OCI-LY3 (cell line): ENCODE results near the gene RBBP8NL.

Experiments
- H2AFZ ChIP-seq: fragments of 200-600, 300-600 bp; shearing (Covaris generic); 2 replicates; pipeline ENCODE4 v1.6.0; 2014; ENCODE audit warnings: antibody characterized with exemption, low read depth, low read length
- H3K27ac ChIP-seq: fragments of 200-600, 300-600 bp; sonication (generic); 2 replicates; pipeline ENCODE4 v1.5.1; 2014; ENCODE audit warnings: mild to moderate bottlenecking, low read length, moderate library complexity, mixed read lengths
- H3K27me3 ChIP-seq: fragments of 200-600, 300-600 bp; sonication (generic); 2 replicates; pipeline ENCODE4 v1.6.1; 2014; ENCODE audit warnings: low read depth, low read length, mixed read lengths
- H3K36me3 ChIP-seq: fragments of 200-600, 300-600 bp; sonication (generic); replicated peaks from 2 replicates; pipeline ENCODE3; 2014; ENCODE audit warnings: low read depth, low read length, mixed read lengths
- H3K4me1 ChIP-seq: fragments of 300-600, 200-600 bp; sonication (generic); 2 replicates; pipeline ENCODE4 v1.6.1; 2014; ENCODE audit warnings: low read length, mixed read lengths
- H3K4me2 ChIP-seq: fragments of 200-600, 300-600 bp; sonication (generic); 2 replicates; pipeline ENCODE4 v1.6.1; 2014; ENCODE audit warnings: low read length, mixed read lengths
- H3K4me3 ChIP-seq: fragments of 300-600, 200-600 bp; sonication (generic); 2 replicates; pipeline ENCODE4 v1.5.1; 2014; ENCODE audit warnings: antibody characterized with exemption, mild to moderate bottlenecking, low read length, moderate library complexity
- H3K79me2 ChIP-seq: fragments of 300-600, 200-600 bp; shearing (Covaris generic); 2 replicates; pipeline ENCODE4 v1.6.1; 2014; ENCODE audit warnings: mild to moderate bottlenecking, low read length, mixed read lengths
- H3K9ac ChIP-seq: fragments of 300-600, 200-600 bp; shearing (Covaris generic); 2 replicates; pipeline ENCODE4 v1.6.0; 2014; ENCODE audit warnings: mild to moderate bottlenecking, low read length, moderate library complexity
- H3K9me3 ChIP-seq: fragments of 200-600, 300-600 bp; shearing (Covaris generic); 2 replicates; pipeline ENCODE4 v1.6.1; 2014; ENCODE audit warnings: low read length, mixed read lengths; ENCODE audit not compliant: insufficient read depth
- H4K20me1 ChIP-seq: fragments of 200-600, 300-600 bp; sonication (generic); 2 replicates; pipeline ENCODE4 v1.6.1; 2016; ENCODE audit warnings: low read length, mixed read lengths; ENCODE audit not compliant: insufficient read depth
- CTCF ChIP-seq: fragments of 200-600, 300-600 bp; sonication (generic); IDR thresholded peaks from 2 replicates; pipeline ENCODE4 v1.5.1; 2014; ENCODE audit warnings: antibody characterized with exemption, low read length, low read depth
- EZH2phosphoT487 ChIP-seq: fragments of 200-600 bp; shearing (Covaris generic); IDR thresholded peaks from 2 replicates; pipeline ENCODE4 v1.6.1; 2018; ENCODE audit warnings: antibody characterized with exemption, mixed run types, low read depth

RBBP8NL gene

GRCh38 chr20:62437496-62437895 lies 10.2 kb upstream of the RBBP8NL start:
- no peaks in the 10 kb centered on the region for H4K20me1 ChIP-seq
- H3K9me3 ChIP-seq = no peaks in the 10 kb centered on the region
- no peaks in the 10 kb centered on the region for H3K36me3 ChIP-seq
- H3K4me2 ChIP-seq = no peak overlapping the region
- H3K4me3 ChIP-seq = no peak overlapping the region
- no peaks in the 10 kb centered on the region for H3K79me2 ChIP-seq
- no peak overlapping the region for H3K9ac ChIP-seq
- TF ChIP-seq EZH2phosphoT487 (no peak), CTCF (no peak)
- H3K27me3 ChIP-seq = peaks cover 40% of the 10 kb centered on the region
- H2AFZ ChIP-seq = no peak overlapping the region
- H3K27ac ChIP-seq = no peak overlapping the region
- H3K4me1 ChIP-seq = no peaks in the 10 kb centered on the region; the same call in 1 of the 2 replicates

- Histone ChIP-seq H3K9me3 (no peaks in the 10 kb centered on the region), H2AFZ (no peak overlapping the region), H3K4me3 (no peak overlapping the region), H3K27me3 (peaks cover 39% of the 10 kb centered on the region), H3K4me2 (no peak overlapping the region), H4K20me1 (no peaks in the 10 kb centered on the region), H3K79me2 (no peaks in the 10 kb centered on the region), H3K27ac (no peak overlapping the region), H3K36me3 (no peaks in the 10 kb centered on the region), H3K9ac (no peak overlapping the region), H3K4me1 (no peaks in the 10 kb centered on the region; the same call in 1 of the 2 replicates)
- TF ChIP-seq EZH2phosphoT487 = no peak
- no peak for TF ChIP-seq CTCF
These were observed 9.4 kb upstream of the RBBP8NL start for GRCh38 chr20:62436692-62437091.

GRCh38 chr20:62433658-62434497 lies 6.5 kb upstream of the RBBP8NL start:
- Histone ChIP-seq H4K20me1 (no peaks in the 10 kb centered on the region), H3K4me1 (no peaks in the 10 kb centered on the region), H3K27me3 (peaks cover 29% of the 10 kb centered on the region), H3K4me3 (no peak overlapping the region), H2AFZ (no peak overlapping the region), H3K27ac (no peak overlapping the region), H3K36me3 (no peaks in the 10 kb centered on the region), H3K4me2 (no peak overlapping the region), H3K79me2 (no peaks in the 10 kb centered on the region), H3K9ac (no peak overlapping the region), H3K9me3 (no peaks in the 10 kb centered on the region)
- TF ChIP-seq CTCF = no peak
- no peak for TF ChIP-seq EZH2phosphoT487

GRCh38 chr20:62430866-62431447 lies 3.6 kb upstream of the RBBP8NL start:
- Histone ChIP-seq H3K9ac (no peak overlapping the region), H3K36me3 (no peaks in the 10 kb centered on the region), H3K79me2 (no peaks in the 10 kb centered on the region), H3K27ac (no peak overlapping the region), H4K20me1 (no peaks in the 10 kb centered on the region), H2AFZ (no peak overlapping the region), H3K27me3 (peaks cover 22% of the 10 kb centered on the region), H3K4me3 (no peak overlapping the region), H3K9me3 (no peaks in the 10 kb centered on the region), H3K4me2 (no peak overlapping the region), H3K4me1 (no peaks in the 10 kb centered on the region)
- TF ChIP-seq EZH2phosphoT487 (no peak), CTCF (no peak)
